ENCODE data around the gene KIF19.
"Not testable (repeated sequence)": the region's sequence is repeated elsewhere in the genome, so short reads cannot be mapped to it uniquely, and the experiment has no call there.

The KIF19 gene, protein sequence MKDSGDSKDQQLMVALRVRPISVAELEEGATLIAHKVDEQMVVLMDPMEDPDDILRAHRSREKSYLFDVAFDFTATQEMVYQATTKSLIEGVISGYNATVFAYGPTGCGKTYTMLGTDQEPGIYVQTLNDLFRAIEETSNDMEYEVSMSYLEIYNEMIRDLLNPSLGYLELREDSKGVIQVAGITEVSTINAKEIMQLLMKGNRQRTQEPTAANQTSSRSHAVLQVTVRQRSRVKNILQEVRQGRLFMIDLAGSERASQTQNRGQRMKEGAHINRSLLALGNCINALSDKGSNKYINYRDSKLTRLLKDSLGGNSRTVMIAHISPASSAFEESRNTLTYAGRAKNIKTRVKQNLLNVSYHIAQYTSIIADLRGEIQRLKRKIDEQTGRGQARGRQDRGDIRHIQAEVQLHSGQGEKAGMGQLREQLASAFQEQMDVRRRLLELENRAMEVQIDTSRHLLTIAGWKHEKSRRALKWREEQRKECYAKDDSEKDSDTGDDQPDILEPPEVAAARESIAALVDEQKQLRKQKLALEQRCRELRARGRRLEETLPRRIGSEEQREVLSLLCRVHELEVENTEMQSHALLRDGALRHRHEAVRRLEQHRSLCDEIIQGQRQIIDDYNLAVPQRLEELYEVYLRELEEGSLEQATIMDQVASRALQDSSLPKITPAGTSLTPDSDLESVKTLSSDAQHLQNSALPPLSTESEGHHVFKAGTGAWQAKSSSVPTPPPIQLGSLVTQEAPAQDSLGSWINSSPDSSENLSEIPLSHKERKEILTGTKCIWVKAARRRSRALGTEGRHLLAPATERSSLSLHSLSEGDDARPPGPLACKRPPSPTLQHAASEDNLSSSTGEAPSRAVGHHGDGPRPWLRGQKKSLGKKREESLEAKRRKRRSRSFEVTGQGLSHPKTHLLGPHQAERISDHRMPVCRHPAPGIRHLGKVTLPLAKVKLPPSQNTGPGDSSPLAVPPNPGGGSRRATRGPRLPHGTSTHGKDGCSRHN

DNA sequence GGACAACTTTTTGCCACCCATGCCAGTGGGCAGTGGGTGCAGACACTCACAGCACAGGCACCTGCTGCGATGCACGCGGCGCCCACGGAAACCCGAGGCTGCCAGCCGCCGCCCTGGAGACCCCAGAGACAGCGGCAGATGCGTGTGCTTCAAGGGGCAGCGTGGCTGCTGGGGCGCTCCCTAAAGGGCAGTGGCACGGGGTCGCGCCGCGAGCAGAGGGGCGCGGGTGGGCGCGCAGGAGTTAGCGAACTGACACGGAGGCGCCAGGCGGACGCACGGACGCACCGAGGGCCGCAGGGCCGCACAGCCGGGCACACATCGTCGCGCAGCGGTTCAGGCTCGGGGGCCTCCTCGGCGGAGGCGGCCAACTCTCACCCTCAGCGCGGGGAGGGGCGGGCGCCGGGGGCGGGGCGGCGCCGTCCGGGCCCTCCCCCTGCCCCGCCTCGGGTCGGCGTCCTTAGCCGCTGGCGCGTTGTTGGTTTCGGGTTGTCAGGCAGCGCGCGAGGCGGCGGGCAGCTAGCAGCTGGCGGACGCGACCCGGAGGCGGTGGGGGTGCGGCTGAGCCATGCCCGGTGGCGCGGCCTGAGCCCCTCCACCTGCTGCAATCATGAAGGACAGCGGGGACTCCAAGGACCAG is at the start of gene KIF19:
Gene KIF19 (plus strand): TSS at position 484 of the 637 bp plus-strand sequence. CDS start 124 bp downstream, at position 608.
- no peak for DNase-seq (ENCODE audit: low spot score)

DNA sequence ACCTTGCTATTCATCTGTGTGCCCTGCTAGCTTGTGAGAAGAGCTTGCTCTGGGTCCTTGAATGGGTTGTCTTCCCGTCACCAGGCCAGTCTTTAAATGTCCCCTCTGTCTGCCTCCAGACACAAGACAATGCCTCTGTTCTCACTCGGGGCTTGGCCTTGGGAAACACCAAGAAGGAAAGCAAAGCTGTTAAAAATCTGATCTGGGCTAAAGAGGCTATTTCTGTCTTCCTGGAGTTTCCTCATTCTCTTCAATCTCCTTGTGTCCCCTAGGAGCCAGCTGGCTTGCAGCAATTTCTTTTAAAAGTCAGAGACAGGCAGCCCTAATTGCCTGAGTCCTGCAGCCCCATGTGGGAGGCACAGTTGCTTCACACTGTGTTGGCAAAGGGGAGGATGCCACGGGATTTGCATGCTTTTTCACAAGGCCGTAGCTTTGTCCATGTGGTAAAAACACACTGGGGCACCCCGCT is 49.5 kb upstream of the KIF19 start:
- DNase-seq (ENCODE audit: low spot score): no peak

GRCh38 chr17:74277935-74278334 is 48.1 kb upstream of the KIF19 start:
- DNase-seq (ENCODE audit: low spot score): no peak

GRCh38 chr17:74279617-74280016 is 46.4 kb upstream of the KIF19 start:
- not testable (repeated sequence) for DNase-seq (ENCODE audit: low spot score)

GRCh38 chr17:74280093-74280513 is 45.9 kb upstream of the KIF19 start:
- no peak for DNase-seq (ENCODE audit: low spot score)

DNA sequence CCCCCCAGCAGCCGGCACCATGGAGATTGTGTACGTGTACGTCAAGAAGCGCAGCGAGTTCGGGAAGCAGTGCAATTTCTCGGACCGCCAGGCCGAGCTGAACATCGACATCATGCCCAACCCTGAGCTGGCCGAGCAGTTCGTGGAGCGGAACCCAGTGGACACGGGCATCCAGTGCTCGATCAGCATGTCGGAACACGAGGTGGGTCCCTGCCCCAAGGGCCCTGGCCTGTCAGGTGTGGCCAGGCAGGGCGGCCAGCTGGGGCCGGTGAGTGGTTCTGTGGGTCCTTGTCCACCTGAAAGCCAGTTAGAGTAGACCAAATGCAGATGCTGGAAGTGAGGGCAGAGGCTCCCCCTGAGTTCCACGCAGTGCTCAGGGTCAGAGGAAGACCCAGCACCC is 44.2 kb upstream of the KIF19 start:
- DNase-seq (ENCODE audit: low spot score): no peak

DNA sequence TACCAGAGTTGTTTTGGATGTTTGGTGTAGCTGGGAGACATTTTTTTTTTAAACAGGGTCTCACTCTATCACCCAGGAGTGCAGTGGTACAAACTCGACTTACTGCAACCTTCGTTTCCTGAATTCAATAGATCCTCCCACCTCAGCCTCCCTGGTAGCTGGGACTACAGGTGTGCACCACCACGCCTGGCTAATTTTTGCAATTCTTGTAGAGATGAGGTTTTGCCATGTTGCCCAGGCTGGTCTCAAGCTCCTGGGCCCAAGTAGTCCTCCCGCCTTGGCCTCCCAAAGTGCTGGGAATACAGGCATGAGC is 43.8 kb upstream of the KIF19 start:
- not testable (repeated sequence) for DNase-seq (ENCODE audit: low spot score)

GRCh38 chr17:74282587-74283370 is 43.2 kb upstream of the KIF19 start:
- peak; percentile 52 for DNase-seq (ENCODE audit: low spot score)

DNA sequence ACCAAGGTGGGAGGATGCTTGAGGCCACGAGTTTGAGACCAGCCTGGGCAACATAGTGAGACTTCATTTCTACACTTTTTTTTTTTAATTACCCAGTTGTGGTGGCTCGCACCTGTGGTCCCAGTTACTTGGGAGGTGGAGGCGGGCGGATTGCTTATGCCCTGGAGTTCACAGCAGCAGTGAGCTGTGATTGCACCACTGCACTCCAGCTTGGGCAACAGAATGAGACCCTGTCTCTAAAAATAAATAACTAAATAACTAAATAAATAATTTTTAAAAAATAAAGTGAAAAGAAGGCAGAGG is 42.7 kb upstream of the KIF19 start:
- DNase-seq (ENCODE audit: low spot score): no peak

DNA sequence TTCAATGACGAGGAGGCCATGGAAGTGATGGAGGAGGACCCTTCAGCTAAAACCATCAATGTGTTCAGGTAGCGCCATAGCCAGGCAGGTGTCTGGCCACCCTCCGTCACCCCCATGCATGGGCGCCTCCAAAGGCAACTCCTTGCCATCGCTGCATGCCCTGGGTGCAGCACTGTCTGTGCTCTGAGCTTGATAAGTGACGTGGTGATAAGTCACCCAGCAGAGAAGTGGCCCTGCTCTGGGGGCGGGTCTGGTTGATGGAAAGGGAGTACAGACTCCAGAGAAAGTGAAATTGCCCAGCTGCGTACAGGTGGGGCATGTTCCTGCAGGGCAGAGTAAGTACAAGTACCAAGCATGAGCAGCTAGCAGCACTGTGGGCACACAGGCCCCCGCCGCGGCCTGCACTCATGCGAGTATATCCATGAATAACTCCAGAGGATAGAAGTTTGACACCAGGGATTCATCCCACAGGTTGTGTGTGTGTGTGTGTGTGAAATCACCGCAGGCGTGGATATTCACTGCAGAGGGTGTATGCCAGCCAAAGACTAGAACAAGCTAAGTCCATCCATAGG is 38.9 kb upstream of the KIF19 start:
- peak; percentile 86 for DNase-seq (ENCODE audit: low spot score)

GRCh38 chr17:74288785-74289184 is 37.2 kb upstream of the KIF19 start:
- no peak for DNase-seq (ENCODE audit: low spot score)

- no peak for DNase-seq (ENCODE audit: low spot score)
These were observed 36.3 kb upstream of the KIF19 start for GRCh38 chr17:74289688-74290087.

- peak; percentile 86 for DNase-seq (ENCODE audit: low spot score)
These were observed 35.7 kb upstream of the KIF19 start for GRCh38 chr17:74290340-74290739.

- no peak for DNase-seq (ENCODE audit: low spot score)
These were observed 33.5 kb upstream of the KIF19 start for GRCh38 chr17:74292495-74292894.

DNA sequence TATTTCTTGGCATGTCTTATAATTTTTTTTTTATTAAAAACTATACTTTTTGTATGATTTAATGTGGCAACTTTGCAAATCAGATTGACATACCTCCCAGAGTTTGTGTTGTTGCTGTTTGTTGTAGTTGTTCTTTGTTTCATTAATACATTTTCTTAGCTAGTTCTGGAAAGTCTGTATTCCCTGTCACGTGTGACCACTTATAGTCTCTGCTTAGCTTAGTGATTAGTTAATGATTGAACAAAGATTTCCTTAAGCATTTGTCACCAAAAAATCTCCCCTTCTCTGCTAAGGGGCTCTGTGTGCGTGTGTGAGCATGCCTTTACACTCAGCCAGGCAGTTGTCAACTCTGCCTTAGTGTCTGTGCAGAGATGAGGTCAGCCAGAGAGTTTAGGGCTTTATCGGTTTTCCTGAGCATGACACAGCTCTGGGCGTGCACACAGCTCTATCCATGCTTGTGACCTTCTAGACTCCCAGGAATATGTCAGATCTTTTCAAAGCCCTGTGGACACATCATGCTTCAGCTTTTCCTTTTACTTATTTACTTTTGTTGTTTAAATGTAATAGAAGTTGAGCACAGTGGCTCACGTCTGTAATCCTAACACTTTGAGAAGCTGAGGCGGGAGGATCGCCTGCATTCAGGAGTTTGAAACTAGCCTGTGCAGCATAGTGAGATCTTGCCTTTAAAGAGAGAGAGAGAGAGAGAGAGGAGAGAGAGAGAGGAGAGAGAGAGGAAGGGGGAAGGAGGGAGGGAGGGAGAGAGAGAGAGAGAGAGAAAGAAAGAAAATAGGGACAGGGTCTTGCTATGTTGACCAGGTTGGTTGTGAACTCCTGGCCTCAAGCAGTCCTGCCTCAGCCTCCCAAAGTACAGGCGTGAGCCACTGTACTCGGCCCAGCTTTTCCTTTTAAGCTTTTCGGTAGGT is 30.1 kb upstream of the KIF19 start:
- peak; percentile 82 for DNase-seq (ENCODE audit: low spot score)

- DNase-seq (ENCODE audit: low spot score): peak; percentile 96
These were observed 29.5 kb upstream of the KIF19 start for GRCh38 chr17:74296548-74296936.

DNA sequence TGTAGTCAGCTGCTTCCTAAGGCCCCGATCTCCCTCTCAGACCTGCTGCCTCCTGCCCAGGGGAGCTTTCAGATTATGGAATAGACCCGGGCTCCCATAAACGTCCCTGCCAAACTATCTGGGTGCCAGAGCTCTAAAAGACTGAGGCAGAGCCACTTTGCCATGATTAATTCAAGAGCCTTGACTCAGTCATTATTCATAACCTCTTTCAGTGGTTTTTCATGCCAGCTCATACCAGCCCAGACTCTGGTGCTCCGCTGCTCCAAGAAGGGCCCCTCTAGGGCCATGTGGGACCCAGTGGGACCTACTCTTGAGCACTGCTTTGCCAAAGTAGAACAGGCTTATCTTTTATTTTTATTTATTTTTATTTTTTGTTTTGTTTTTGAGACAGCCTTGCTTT is 28.1 kb upstream of the KIF19 start:
- DNase-seq (ENCODE audit: low spot score): no peak

DNA sequence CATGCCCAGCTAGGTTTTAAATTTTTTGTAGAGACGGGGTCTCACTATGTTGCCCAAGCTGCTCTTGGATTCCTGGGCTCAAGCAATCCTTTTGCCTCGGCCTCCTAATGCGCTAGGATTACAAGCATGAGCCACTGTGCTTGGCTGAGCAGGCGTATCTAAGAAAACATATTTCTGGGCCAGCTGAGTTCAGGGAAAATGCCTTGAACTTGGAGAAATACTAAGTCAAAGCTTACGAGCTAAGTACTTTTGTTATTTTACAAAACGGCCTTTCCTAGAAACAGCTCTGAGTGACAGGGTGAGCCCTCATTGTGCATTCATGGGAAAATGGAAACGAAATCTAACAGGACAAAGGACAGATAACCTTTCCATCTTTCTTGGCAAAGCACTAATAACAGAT is 27.2 kb upstream of the KIF19 start:
- DNase-seq (ENCODE audit: low spot score): no peak

DNA sequence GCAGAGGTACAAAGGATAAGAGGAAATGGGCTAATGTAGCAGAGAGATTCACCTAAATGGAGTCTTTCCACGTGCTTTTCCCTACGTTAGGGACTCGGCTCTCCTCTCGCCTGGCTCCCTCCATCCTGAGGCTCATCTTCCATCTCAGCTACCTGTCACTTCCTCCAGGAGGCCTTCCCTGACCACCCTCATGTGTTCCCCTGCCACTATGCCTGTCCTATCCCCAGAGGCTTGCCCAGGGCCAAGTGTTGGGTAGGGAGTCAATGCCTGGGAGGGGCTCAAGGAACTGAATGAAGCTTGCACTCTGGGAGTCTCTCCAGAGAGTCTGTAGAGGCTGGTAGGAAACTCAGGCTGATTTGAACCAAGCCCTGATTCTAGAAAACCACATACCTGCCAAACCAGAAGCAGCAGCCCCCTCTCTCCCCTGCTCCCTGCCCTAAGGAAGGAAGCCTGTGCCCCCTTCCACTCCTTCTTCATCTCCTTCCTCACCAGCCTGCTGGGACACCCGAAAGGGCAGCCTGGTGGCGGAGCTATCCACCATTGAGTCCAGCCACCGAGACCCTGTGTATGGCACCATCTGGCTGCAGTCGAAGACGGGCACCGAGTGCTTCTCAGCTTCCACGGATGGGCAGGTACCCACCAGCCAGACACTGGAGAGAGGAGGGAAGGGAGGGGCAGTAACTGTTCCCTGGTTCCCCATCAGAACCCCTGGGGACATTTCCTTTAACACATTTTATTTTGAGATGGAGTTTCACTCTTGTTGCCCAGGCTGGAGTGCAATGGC is 26.6 kb upstream of the KIF19 start:
- no peak for DNase-seq (ENCODE audit: low spot score)

DNA sequence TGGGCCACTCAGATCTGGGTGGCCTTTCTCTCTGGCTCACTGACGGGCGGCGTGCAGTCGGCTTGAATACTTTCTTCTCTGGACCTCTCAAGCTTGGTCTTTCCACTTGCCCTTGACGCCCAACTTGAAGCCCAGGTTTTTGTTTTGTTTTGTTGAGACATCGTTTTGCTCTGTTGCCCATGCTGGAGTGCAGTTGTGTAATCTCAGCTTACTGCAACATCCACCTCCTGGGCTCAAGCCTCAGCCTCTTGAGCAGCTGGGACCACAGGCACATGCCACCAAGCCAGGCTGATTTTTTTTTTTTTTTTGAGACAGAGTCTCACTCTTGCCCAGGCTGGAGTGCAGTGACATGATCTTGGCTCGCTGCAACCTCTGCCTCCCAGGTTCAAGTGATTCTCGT is 22.7 kb upstream of the KIF19 start:
- DNase-seq (ENCODE audit: low spot score): no peak

Measured in hematopoietic multipotent progenitor cell treated with erythropoietin and hydrocortisone succinate and interleukin-3 and kit ligand, for 15 days (in vitro differentiated cells).